ENCODE results near the gene RNF5.
"Not testable (repeated sequence)": the region's sequence is repeated elsewhere in the genome, so short reads cannot be mapped to it uniquely, and the experiment has no call there.

Gene RNF5, protein sequence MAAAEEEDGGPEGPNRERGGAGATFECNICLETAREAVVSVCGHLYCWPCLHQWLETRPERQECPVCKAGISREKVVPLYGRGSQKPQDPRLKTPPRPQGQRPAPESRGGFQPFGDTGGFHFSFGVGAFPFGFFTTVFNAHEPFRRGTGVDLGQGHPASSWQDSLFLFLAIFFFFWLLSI

DNA sequence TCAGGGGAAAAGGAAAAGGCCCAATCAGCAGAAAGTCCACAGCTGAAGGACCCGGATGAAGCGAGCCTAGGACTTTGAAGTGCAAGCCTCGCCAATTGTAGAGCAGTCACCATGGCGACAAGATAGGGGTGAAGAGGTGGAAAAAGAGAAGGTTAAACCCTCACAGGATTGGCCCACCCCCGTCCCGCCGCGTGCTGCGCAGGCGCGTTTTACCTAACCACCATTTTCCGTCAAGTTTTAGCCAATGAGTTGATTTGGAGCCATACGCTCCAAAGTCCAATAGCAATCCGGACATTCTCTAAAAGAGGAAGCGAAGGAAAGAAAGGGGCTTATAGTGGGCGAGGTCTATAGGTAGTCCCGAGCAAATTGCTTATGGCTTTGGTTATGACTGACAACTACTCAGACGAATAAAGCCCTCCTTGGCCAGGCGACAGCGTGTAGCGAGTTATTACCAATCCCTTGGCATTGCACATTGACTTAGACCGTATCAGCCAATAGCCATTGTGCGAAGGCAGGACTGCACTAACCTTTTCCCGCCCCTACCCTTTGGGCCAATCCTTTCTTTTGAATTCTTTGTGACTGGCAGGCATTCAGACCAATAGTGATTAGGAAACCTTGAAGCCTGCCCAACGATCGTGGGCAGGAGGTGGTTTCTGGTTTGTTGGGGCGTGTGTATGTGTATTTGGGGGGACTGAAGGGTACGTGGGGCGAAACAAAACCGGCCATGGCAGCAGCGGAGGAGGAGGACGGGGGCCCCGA is at the start of gene RNF5:
Gene RNF5, plus strand, starts transcription at position 618 of the 759 bp plus-strand sequence. Its CDS starts 107 bp downstream, at position 725.
- DNase-seq (ENCODE audit: low read depth in 3 of 3): peak; percentile 82 to 92 (median 90)

GRCh38 chr6:32128751-32129296 is 49.4 kb upstream of the RNF5 start:
- no peak for DNase-seq (ENCODE audit: low read depth in 3 of 3)

- DNase-seq (ENCODE audit: low read depth in 3 of 3): no peak
These were observed 48.7 kb upstream of the RNF5 start for GRCh38 chr6:32129297-32130088.

DNA sequence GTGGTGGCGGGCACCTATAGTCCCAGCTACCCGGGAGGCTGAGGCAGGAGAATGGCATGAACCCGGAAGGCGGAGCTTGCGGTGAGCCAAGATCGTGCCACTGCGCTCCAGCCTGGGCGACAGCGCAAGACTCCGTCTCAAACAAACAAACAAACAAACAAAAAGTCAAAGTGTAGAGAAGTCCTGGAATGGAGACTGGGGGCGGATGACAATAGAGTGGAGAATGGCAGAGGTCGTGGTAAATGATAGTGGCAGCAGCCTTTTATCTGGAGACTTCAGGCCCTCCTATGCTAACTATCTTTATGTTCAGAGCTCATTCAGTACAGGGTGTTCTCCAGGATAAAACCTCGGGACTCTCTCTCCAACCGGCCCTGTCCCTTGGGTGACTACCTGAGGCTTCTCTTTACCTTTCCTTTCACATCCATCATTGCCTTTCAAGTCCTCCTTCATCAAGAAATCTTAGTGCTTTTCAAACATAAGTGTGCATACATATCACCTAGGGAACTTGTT is 46.7 kb upstream of the RNF5 start:
- no peak for DNase-seq (ENCODE audit: low read depth in 3 of 3)

- DNase-seq (ENCODE audit: low read depth in 3 of 3): no peak
These were observed 46.1 kb upstream of the RNF5 start for GRCh38 chr6:32132110-32132509.

DNA sequence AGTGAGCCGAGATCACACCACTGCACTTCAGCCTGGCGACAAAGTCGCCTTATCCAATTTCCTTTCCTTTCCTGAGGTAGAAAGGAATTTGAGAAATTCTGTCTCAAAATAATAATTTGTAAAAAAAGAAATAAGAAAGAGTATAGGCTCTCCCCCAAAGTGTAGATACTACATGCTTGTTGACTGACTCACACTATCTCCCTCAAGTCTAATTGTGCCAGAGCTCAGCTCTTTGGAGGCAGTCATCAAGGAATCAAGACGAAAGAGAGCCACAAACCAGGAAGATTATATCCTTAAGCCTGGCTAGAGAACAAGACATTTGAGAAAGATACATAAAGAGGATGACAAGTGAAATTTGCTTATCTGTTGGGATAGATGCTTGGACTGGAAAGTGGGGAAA is 44.4 kb upstream of the RNF5 start:
- DNase-seq (ENCODE audit: low read depth in 3 of 3): no peak

DNA sequence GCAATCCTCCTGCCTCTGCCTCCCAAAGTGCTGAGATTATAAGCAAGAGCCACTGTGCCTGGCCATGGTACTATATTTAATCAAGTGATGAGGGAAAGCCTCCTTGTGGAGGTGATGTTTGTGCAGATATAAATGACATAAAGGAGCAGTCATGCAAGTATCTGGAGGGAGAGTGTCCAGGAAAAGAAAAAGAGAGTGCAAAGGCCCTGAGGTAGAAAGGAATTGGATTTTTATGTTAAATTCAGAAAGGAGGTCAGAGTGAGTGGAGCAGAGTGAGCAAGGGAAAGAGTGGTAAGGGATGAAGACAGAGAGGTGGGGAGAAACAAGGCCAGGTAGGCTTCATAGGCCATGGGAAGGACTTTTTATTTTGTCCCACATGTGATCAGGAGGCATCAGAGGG is 40.8 kb upstream of the RNF5 start:
- DNase-seq (ENCODE audit: low read depth in 3 of 3): no peak

DNA sequence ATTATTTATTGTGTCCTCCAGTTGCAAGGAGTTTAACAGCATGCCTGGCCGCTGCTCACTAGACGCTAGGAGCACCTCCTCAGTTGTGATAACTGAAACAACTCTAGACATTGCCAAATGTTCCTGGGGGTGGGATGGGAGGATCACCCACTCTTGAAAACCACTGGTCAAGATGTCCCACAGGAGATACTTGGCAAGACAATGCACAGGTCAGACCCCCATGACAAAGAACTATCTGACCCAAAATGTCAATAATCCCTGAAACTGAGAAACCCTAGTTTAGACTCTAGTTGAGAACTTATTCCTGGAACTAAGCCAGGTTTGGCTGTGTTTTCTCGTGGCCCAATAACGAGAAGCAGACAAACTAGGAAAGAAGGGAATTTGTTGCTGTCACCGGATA is 38.6 kb upstream of the RNF5 start:
- DNase-seq (ENCODE audit: low read depth in 3 of 3): no peak

- no peak for DNase-seq (ENCODE audit: low read depth in 3 of 3)
These were observed 37.7 kb upstream of the RNF5 start for GRCh38 chr6:32140420-32141046.

DNA sequence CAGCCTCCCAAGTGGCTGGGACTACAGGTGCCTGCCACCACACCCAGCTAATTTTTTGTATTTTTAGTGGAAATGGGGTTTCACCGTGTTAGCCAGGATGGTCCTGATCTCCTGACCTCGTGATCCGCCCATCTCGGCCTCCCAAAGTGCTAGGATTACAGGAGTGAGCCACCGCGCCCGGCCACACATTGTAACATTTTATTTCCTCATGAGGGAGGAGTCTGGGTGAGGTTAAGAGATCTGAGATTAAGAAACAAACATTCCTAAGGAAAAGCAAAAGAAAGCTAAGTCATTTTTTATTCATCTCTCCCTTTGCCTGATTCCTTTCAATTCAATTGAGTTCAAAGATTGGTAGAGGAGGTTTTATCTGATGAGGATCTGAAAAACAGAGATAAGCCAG is 34.0 kb upstream of the RNF5 start:
- DNase-seq (ENCODE audit: low read depth in 3 of 3): not testable (repeated sequence)

DNA sequence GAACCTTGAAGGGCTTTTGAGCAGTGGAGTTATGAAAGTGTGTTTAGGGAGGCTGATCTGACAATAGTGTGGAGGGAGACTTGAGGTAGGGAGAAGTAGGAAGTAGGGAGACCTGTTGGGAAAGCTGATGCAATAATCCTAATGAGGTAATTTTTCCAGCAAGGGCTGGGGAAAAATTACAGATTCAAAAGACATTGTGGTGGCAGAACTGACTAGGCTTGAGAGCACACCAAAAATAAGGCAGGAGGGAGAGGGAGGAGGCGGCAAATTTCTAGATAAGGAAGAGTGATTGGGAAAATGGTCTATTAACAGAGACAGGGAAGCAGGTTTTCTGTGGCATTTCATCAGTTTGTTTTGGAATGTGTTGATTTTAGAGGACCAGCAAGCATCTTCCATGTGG is 31.9 kb upstream of the RNF5 start:
- no peak for DNase-seq (ENCODE audit: low read depth in 3 of 3)

- no peak for DNase-seq (ENCODE audit: low read depth in 3 of 3)
These were observed 31.5 kb upstream of the RNF5 start for GRCh38 chr6:32146687-32147086.

DNA sequence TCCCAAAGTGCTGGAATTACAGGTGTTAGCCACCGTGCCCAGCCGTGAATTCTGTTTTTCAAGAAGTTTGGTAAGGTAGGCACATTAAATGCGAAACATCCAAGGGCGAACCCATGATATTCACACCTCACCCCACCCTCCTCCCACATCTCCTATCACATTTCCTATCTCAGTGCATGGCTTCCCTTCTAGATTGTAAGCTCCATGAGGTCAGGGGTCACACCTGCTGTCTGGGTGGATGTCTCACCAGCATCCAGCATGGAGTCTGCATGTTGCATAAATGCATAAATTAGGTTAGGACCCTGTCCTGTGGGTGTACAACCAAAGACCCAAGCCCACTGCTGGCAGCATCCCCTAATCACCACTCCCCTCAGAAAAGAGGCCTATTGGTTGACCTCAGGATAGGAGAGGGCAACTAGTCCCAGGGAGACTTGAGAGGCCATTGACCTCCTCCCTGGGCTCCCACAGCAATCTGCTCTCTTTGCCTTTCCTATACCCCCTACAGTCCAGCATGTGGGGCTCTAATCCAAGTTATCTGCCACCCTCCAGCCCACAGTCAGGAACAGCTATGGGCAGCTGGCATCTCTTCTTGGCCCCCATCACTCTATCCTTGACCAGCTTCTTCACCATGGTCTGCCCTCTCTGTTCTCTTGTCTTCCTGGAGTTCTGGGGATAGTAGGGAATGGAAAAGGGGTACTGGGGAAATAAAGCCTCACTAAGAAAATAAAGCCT is 30.6 kb upstream of the RNF5 start:
- no peak for DNase-seq (ENCODE audit: low read depth in 3 of 3)

- DNase-seq (ENCODE audit: low read depth in 3 of 3): peak; percentile 47 to 66 (median 65)
These were observed 29.7 kb upstream of the RNF5 start for GRCh38 chr6:32148289-32149091.

DNA sequence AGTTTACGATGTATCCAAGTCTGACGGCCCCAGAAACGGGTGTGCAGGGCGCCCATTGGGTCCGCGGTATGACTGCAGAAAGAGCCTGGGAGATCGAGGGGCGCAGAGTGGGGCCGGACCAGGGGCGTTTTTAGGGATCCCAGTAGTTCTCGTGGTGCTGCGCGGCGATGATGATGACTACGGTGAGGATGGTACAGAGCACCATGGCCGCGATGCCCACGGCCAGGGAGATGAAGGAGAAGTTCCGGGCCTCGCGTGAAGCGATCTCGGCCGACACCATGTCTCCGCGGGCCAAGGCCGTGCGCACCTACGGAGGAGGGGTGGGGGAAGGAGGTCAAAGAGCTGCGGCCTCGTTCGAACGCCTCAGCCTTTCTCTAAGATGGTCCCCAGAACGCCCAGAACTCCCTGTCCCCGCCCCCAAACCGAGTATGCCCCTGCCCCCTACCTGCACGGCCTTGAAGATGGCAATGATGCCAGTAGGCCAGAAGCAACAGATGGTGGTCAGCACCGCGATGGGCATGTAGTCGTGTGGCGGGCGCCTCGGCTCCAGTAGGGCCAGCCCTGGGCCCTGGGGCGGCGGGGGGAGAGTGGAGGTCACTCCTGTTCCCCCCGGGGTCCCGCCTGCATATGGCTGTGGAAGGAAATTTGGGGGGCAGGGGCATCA is 29.0 kb upstream of the RNF5 start:
- DNase-seq (ENCODE audit: low read depth in 3 of 3): no peak

DNA sequence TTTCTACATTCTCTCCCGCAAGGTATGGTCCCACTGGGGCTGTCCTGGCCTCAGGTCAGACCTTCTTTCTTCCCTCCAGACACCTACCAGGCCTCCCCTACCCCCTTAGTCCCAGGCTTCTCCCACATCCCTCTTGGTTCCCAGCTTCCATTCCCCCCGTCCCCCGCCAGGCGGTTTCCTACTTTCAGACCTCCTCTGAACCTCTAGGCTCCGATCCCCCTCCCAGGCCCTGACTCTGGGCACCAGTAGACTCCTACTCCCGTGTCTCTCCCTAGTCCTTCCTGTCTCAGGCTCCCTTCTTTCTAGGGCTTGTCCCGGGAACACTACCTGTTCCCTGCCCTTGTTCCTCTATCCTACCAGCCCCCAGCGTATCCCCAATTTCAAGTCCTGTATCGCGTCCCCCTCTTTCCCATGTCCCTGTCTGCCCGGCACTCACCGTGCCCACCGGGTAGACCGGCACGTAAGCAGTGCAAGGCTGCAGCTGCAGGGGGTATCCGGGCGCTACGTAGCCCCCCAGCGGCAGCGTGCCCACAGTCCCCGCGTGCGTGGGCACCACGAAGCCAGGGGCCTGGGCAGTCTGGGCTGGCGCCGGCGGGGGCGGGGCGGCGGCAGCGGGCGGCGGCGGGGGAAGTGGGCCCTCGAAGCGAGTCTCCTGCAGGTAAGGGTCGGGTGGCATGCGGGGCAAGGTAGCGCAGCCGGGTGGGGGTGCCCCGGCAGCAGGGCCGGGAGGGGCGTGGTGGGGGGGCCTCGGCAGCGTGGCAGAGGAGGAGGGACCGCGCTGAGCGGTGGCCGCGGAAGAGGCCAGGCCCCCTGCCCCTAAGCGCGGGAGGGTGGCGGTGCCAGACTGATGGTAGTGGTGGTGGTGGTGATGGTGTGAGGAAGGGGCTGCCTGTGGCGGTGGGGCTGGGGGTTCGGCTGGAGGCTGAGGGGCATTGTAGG is 28.0 kb upstream of the RNF5 start:
- no peak for DNase-seq (ENCODE audit: low read depth in 3 of 3)

DNA sequence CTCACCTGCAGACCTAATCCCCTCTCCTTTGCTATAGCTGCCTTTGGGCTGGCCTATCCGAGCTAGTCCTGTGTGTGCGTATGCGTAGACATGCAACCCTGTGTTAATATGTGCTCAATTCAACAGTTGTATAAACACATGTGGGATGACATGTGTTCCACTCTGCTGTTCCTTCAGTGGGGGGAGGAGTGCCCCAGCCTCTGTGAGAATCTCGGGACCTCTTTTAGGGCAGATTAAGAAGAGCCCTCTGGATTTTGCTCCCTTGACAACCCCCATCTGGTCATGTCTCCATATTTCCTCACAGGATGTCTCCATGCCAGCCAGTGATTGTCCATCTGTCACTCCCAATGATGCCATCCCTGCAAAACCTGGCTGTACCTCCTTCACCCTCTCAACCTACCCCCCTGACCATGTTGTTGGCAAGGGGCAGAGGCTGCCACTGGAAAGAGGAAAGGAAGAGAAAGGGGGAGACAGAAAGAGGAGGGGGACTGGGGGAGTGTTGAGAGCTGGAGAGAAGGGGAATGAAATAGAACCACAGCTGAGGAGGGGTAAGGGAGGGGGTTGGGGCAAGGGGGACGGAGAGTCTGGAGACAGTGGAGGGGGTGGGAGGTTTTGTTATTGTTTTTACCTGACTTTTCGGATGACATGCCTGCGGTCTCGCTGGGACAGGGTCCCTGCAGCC is 26.9 kb upstream of the RNF5 start:
- no peak for DNase-seq (ENCODE audit: low read depth in 3 of 3)

All from stimulated activated CD4-positive, alpha-beta T cell treated with anti-CD3 and anti-CD28 coated beads, TNF-alpha, amount 100 ng/mL, for 48 hours (primary cell).